H1 (cell line): ENCODE results near the gene SNAP47. TPM values are rescaled to one million over a fixed set of nuclear protein-coding genes. Genes with fewer than 3 reads are reported as not detected.
A peak's percentile ranks its signal among the peaks of the same experiment; 100 is the strongest.

Experiments used
- CTBP2 ChIP-seq: IDR thresholded peaks from 2 replicates; pipeline ENCODE4 v1.7.0; 2011; ENCODE audit warnings: borderline replicate concordance, mild to moderate bottlenecking, moderate library complexity, mixed read lengths, low read length; ENCODE audit not compliant: insufficient read depth, insufficient read length
- KDM4A ChIP-seq: IDR thresholded peaks from one replicate; pipeline ENCODE4 v1.7.1; 2012; ENCODE audit warnings: low read depth, mild to moderate bottlenecking, moderate library complexity, low read length, inconsistent platforms; ENCODE audit not compliant: severe bottlenecking
- TAF1 ChIP-seq: IDR thresholded peaks from 2 replicates; pipeline ENCODE4 v1.6.1; 2011; ENCODE audit warnings: mild to moderate bottlenecking, low read depth, low read length
- polyA plus RNA-seq, 7 experiments: library from polyadenylated mRNA; depleted of rRNA in 3 of 7; stranded (reverse) in 5 of 7; unstranded in 2 of 7; fragments of >200 nt in 5 of 7; fragments of 200-250 nt in 2 of 7; gene quantifications; 1 replicate in 5 of 7; 2 replicates in 1 of 7; 4 replicates in 1 of 7; pipeline versions ENCODE4 v1.2.1 to v1.2.3, GENCODE V29; 2011 to 2013; ENCODE audit warnings: missing spikeins in 2 of 7, mixed read lengths in 2 of 7
- total RNA-seq: library from RNA; stranded (reverse); fragmentation: NEBNext Ultra II Directional; extraction: Animal tissue kit (Norgen Biotek cat#: 25700); gene quantifications from 2 replicates; pipeline ENCODE4 v1.2.1, GENCODE V29; 2021

SNAP47 gene
- total and polyA plus RNA-seq, 2 of the 8 experiments (the other 6 are each of a cell fraction or from before 2014, with no cell fraction given), result 37.6 to 42.2 TPM

DNA sequence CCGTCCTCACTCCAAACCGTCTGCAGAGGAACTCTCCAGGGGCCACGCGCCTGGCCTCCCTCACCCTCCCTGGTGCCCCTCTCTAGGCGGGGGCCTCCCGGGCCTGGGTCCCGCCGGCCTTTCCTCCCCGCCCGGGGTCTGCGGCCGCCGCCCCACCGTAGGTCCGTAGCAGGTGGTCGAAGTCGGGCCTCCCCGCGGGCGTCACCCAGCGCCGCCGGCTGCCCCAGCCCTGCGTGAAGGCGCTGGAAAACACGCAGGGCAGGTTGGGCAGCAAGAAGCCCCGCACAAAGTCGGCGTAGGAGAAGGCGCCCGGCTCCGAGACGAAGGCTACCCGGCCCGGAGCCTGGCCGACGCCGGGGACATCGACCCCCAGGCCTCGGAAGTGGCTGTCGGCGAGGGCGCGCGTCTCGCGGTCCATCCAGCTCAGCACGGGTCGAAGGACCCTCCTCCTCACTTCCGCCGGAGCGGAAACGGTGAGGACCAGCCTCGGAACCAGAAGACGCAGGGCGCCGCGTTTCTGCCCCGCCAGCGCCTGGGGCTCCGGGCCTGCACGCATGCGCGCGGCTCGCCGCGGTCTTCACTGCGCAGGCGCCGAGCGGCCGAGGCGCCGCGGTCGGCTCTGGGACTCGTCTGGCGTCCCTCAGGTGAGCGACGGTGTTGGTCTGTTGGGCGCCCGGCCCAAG is at the start of gene SNAP47, which contains the start of gene JMJD4 (continued):
- TF ChIP-seq CTBP2, result peak; percentile 19
- peak; percentile 72; the same call in 1 of the 2 replicates for TF ChIP-seq TAF1
- peak; percentile 66 for TF ChIP-seq KDM4A
